GM12873 (cell line): ENCODE measurements around the gene ITPR1.

Experiments used
- CTCF ChIP-seq: IDR thresholded peaks from 2 replicates; pipeline ENCODE4 v1.5.1; 2012; ENCODE audit warnings: low read depth, mild to moderate bottlenecking, moderate library complexity, low read length, control low read depth; ENCODE audit not compliant: insufficient read depth; ENCODE audit errors: missing control alignments

The ITPR1 gene

GRCh38 chr3:4880850-4881249 lies 387.7 kb downstream of the ITPR1 start:
- no peak for TF ChIP-seq CTCF

- no peak for TF ChIP-seq CTCF
Measured at GRCh38 chr3:4882548-4882947, 389.4 kb downstream of the ITPR1 start.

DNA sequence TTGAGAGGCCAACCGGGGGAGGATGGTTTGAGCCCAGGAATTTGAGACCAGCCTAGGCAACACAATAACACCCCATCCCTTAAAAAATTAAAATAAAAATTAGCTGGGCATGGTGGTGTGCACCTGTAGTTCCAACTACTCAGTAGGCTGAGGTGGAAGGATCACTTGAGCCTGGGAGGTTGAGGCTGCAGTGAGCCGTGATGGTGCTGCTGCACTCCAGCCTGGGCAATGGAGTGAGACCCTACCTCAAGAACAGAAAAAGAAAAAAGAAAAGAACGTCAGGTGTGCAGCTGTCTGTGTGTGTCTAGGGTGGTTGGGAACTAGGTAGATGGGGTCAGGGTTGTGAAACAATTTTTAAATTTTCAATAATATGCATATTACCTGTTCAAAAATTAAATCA lies 389.9 kb downstream of the ITPR1 start:
- no peak for TF ChIP-seq CTCF

DNA sequence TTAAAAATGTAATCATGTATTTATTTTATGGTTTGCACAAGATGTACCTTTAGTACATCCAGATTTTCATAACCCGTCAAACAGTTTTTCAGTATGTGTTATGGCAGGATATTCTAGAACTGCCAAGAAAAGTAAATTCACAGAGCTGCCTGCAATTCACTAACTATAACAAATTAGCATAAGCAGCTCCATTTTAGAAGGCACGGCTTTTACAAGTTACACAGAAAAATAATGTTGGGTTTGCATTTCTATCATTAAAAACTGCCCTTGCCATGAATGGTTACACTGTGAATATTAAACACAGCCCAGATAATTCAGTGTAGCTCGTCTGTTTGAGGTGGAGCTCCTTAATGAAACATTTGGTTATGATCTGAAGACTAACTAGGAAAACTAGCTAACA lies 391.7 kb downstream of the ITPR1 start:
- TF ChIP-seq CTCF: no peak

DNA sequence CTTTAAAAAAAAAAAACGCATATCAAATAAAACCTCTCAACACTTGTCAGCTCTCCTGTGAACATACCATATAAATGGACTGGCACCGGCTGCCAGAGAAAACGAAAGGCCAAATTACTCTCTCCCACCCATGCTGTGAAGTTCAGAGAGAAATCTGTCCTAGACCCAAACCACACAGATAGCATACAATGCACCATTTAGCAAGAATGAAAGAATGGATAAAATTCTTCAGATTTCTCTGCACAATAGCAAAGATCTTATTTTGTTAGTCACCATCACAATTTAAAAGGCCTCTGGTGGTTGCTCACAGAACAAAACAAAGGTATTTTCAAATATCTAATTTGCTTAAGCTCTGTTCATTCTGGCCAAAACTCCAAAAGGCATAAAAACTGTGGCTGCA lies 392.2 kb downstream of the ITPR1 start:
- TF ChIP-seq CTCF: no peak

GRCh38 chr3:4886448-4886847 lies 393.3 kb downstream of the ITPR1 start:
- TF ChIP-seq CTCF: no peak

GRCh38 chr3:4887177-4887576 lies 394.0 kb downstream of the ITPR1 start:
- no peak for TF ChIP-seq CTCF
